T-helper 1 cell (primary cell): ENCODE data around the gene RELL1.

Source experiments
- DNase-seq, 5 donors: peaks; one replicate each; pipeline ENCODE4 v3.0.0-alpha.2; 2012 to 2020

The RELL1 gene

DNA sequence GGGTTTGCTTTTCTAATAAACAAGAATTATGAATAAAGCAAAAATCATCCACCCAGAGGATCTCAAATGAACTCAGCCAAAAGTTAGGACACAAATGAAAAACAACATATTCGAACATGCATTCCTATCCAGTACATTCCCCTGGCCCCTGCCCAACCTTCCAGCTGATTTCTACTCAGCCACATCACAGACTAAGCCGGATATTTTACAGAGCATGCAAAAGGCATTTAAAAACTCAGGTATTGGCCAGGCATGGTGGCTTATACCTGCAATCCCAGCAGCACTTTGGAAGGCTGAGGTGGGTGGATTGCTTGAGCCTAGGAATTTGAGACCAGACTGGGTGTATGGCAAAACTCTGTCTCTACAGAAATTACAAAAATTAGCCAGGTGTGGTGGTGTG is 54.6 kb downstream of the RELL1 start:
- no peak for DNase-seq

DNA sequence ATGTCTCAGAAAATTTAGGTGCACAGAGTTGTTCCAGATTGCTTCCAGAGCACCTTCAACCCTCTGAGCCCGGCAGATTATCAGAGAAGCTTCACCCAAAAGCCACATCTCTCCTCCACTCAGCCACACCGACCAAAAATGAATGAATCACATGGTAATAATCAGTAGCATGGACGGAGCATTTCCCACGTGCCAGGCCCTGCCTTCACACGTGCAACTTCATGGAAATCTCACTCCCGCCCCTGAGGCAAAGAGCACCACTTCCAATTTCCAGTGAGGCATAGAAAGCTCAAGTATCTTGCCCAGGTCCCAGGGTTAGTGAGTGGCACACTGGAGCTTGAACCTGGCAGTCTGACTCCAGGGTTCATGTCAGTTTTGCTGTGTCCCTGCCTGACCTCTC is 56.5 kb downstream of the RELL1 start:
- DNase-seq = no peak

DNA sequence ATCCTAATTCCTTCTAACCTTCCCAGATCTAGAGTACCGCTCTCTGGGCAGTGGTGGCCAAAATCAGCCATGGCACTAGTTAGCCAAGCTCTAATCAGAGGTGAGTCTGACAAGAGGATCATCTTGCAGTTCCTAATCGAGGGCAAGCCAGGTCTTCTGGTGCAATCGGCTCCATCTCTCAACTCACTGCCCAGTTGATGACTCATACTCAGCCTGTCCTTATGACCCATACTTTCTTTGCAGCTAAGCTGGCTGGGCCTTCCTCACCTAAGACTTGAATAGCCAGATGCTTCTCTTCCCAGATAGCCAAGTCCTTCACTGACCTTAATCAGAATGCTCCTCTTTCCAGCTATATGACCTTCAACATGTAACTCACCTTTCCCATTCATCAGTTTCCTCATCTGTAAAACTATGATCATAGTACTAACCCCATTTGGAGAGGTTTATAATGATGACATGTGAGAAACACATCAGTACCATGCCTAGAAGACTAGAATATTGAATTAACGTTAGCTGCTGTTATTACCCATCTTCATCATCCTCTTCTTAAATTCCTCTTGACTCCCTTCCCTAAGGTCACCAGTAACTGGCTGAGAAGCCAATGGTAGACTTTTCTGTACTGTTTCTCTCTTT is 57.1 kb downstream of the RELL1 start:
- DNase-seq = no peak

DNA sequence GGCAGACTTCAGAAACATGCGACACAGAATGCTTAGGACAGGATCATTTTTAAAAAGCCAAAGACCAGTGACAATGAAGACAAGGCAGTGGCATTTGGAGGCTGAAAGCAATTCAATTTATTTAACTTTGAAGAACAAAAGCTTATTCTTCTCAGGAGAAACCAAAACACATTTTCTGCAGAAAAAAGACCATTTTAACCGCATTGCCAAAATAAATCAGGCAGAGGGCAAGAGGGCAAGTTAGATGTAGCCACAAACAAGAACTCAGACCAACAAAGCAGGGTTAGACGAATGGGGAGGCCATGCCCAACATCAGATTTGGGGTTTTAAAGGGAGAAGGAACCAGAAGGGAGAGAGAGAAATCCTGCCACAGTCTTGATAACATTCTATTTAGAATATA is 58.9 kb downstream of the RELL1 start:
- no peak for DNase-seq

DNA sequence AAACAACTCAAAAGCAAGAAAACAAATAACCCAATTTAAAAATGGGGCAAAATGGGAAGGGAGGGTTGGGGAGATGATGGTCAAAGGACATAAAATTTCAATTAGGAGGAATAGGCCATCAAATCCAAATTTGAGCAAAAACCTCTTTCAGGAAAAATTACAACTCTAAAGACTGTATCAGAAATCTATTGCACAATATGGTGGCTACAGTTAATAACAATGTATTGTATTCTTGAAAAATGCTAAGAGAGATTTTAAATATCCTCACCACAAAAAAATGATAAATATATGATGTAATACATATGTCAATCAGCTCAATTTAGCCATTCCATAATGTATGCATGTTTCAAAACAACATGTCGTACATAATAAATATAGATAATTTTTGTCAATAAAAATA is 60.7 kb downstream of the RELL1 start:
- DNase-seq = no peak

DNA sequence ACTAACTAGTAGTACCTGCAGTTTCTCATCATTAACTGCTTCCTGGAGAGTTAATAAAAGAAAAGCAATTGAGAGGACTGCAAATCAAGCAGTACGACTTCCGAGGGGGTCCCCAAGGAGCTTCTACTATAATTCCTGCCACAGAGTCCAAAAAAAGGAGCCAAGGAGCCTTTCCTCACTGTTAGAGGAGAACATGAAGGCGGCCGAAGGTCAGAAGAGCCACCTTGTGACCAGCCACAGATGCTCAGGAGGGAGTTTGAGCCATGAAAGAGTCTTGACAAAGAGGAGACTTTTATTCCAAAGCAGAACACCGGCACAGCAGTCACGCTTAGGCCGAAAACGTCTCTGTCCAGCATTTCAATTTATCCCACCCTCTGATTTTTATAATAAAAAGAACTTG is 62.2 kb downstream of the RELL1 start:
- DNase-seq = no peak

DNA sequence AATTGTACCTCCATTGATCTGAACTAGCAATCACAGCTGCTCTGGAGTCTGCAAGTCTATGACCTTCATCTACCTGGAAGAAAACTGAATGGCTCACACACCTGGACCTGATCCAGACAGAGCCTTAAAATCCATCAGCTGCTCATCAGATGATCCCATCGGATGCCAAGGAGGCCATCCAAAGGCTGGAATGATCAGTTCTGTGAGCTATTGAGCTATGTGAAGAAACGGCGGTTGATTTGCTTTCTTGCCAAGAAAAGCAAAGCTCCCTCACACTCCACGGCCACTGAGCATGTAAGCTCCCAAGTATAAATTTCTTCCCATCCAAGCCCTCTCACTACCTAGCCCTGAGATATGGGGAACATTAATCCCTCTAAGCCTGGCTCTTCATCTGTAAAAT is 63.1 kb downstream of the RELL1 start:
- no peak for DNase-seq

DNA sequence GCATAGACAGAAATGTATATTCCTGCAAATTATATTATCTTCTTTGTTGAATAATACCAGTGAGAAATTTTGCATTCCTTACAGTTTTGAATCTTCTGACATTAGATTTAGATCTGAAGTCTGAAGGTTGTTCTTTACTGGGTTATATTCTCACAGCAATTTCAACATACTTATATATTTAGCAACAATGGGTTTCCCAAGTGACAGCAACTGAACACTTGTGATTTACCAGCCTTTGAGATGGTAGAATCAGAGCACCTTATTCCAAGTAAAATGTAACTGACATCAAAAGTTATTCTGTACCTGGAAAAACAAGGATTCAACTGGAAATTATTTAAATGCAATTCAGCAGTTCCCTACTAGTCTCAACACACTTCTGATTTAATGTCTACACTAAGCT is 66.0 kb downstream of the RELL1 start:
- no peak for DNase-seq

DNA sequence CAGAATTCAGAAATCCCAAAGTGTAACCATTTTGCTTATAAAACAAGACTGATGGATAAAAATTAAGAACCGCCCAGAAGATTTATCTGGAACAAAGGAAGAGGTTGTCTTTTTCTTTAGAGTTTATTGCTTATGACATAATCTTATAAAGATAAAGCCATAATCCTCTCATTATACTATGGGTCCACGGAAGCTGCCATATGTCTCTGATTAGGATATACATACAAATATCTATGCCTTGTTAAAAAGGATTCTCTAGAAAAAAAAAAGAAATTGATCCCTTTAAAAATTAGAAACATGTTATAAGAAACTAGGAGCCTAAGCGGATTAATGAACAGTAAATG is 70.5 kb downstream of the RELL1 start:
- no peak for DNase-seq

DNA sequence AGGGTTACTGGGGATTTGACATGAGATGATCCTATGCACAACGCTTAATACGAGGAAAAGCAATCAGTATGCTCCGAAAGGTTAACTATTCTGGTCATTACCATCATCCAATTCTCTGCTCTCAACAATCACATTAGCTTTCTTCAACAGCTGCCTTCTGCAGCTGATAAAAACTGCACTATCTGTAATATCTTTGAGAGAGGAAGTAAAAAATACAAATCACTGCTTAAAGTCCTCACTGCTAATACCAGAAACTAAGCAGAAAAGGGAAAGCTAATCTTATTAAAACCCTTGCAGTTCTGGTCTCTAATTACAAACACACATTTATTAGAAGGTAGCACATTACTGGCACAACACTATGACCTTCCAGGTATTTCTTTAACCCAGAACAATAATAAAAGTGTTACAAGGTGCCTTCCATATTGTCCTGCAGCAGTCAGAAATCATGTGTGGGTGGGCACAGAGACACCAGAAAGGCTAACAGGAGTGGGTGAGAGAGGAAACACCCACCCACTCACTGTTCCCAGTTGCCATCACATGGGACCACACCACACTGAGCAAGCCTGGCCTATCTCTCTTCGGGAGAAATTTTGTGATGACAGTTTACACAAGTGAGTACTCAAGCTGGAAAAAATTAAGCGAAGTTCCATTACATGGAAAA is 71.0 kb downstream of the RELL1 start:
- no peak for DNase-seq

DNA sequence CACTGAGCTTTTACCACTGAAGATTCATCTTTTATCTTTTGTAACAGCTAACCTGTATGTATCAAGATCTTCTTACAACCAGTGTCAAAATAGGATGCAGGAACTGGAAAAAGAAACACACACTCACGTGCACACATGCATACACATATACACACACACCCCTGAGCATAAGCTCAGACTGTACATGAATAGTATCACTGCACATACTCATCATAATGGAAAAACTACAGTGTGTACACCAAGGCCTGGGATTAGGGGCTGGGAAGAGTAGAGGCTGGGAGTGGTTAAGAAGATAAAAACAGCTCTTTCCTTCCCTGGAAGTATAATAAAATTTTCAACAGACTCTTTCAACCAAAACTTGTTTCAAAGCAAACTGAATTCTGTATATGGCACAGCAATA is 73.4 kb downstream of the RELL1 start:
- no peak for DNase-seq

DNA sequence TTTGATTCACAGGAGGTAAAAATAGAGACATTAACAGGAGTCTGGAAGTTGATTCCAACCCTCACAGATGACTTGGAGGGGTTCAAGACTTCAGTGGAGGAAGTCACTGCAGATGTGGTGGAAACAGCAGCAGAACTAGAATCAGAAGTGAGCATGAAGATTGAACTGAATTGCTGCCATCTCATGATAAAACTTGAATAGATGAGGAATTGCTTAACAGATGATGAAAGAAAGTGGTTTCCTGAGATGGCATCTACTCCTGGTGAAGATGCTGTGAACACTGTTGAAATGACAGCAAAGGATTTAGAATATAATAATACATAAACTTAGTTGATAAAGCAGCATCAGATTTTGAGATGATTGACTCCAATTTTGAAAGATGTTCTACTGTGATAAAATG is 76.5 kb downstream of the RELL1 start:
- DNase-seq = no peak

DNA sequence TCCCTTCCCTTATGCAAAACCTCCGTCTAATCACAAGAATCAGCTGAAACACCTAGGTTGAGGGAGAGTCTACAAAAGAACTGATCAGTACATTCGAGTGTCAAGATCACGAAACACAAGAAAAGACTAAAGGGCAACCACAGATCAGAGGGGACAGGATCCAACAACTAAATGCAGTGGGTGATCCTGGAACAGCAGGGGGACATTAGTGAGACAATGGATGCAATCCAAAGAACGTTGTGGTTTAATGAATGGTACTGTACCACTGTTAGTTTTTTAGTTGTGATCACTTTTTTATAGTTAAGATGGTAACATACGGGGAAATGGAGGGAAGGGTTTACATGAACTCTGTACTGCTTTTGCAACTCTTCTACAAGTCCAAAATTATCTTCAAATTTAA is 79.2 kb downstream of the RELL1 start:
- no peak for DNase-seq

DNA sequence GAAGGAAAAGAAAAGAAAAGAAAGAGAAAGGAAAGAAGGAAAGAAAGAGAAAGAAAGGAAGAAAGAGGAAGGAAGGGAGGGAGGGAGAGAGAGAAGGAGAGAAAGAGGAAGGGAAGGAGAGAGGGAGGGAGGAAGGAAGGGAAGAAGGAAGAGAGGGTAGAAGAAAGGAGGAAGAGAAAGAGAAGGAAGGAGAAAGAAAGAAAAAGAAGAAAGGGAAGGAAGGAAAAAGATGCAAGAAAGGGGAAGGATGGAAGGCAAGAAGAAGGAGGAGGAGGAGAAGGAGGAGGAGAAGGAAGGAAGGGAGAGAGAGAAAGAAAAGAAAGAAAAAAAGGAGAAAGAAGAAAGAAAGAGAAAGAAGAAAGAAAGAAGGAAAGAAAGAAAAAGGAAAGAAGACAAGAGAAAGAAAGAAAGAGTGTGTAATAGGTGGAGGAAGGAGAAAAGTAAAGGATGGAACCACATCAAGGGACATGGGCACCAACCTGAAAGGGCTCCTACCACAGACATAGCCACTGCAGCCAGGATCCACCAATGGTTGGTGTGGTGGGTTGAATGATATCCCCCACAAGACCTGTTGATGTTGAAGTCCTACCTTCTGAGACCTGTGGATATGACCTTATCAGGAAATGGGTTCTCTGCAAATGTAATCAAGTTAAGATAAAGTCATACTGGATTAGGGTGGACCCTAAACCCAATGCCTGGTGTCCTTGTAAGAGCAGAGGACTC is 80.2 kb downstream of the RELL1 start:
- DNase-seq = no peak

DNA sequence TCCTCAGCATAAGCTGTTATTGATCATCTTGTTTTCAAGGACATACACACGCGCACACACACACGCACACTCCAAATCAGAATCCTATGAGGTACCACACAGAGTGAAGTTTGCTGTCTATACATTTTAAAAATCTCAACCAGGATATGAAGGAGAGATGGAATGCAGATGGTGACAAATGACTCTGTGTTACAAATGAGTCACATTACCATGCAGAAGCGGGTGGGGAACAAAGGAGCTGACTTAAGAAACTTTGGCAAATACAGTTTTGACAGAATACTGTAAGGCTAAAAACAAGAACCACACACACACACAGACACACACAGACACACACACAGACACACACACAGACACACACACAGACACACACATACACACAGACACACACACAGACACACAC is 81.7 kb downstream of the RELL1 start:
- DNase-seq = peak in 1 of 5 donors; percentile 8

DNA sequence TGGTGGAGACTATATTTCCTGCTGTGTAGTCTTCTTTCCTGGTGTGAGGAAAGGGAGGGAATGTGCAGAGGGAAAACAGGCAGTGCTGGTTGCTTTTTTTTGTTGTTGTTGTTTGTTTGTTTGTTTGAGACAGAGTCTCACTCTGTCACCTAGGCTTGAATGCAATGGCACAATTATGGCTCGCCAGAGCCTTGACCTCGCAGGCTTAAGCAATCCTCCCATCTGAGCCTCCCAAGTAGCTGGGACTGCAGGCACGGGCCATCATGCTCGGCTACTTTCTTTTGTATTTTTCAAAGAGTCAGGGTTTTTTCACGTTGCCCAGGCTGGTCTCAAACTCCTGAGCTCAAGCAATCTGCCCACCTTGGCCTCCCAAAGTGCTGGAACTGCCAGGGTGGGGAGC is 82.5 kb downstream of the RELL1 start:
- no peak for DNase-seq

DNA sequence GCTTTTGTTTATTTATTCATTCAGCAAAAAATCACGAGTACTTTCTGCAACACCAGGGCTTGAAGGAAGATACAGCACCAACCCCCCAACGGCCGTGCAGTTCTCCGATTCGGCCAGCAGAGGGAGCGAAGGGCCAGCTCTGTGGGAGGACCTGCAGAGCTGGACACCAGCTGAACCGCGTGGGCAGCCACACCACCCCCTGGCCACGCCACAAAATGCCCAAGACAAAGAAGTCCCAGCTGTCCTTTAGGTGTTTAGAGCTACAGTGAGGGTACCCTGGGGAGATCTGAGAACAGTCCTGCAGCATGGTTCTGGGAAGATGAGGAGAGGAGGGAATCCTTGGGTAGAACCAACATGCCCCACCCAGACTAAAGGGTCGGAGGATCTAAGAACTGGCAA is 83.1 kb downstream of the RELL1 start:
- peak; percentile 40 to 69 (median 64) for DNase-seq

DNA sequence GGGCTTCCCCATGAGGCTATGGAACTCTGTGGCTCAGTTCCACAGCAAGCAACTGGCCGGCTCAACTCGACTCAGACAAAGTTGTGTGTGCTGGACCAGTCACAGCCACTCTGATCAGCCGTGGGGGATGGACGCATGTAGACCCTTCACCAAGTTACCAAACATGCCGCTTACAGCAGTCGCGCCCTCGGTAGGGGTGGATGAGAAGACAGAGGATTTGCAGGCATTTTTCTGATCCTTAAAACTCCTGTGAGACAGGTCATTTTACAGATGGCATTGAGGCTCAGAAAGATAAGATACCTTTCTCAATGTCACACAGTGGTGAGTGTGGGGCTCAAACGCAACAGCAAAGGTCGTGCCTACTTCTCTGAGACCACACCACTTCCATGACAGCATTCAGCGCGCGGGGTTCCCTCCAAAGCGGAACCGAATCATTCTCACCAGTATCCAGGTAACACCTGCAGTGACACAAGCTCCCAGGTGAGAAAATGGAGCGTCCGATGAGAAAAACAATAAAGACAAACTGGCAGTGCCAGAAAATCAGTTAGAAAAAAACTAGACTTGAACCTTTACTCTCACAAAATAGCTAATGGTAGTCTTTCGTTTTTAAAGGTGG is 83.6 kb downstream of the RELL1 start:
- no peak for DNase-seq

DNA sequence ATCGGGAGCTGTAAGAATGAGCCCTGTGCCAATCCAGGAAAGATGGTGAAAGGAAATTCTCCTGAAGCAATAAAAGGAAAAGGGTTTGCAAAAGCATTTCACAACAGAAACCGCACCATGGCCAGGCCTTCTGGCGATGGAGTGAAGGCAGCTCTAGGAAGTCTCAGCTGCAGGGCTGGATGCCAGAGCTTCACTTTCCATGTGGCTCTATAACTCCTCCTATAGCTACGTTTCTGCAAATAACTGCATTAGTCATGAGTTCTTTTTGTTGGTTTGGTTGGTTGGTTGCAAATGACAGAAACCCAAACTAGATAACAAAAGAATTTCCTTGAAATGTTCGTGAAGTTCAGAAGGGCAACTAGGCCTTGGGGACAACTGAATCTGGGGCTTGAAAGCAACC is 84.6 kb downstream of the RELL1 start:
- peak in 1 of 5 donors; percentile 65 for DNase-seq

DNA sequence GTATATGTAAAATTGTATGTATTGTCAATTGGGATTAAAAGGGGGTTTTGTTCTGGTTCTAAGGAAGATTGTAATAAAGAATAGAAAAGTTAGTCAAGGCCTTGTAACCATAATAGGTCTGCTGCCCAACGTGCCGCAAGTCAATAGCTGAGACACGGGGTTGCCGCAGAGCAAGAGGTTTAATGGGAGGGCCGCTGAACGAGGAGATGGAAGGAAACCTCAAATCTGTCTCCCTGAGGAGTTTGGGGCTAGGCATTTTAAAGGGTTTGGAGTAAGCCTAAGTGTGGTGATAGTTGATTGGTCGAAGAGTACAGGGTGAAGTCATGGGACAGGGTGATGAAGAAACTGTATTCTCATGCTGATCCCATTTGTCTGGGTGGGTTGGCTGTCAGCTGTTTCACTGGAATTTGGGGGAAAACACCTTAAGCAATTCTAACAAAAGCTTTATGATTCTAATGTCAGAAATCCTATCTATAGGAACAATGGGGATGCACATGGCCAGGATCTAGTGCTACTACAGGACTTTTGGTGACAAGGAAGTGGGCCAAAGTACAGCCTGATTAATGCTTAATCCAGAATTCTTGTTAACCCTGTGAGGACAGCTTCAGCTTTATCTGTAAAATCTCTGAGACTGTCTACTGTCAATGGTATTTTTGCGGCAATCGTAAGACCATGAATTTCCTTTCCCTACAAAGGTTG is 86.9 kb downstream of the RELL1 start:
- DNase-seq = no peak

DNA sequence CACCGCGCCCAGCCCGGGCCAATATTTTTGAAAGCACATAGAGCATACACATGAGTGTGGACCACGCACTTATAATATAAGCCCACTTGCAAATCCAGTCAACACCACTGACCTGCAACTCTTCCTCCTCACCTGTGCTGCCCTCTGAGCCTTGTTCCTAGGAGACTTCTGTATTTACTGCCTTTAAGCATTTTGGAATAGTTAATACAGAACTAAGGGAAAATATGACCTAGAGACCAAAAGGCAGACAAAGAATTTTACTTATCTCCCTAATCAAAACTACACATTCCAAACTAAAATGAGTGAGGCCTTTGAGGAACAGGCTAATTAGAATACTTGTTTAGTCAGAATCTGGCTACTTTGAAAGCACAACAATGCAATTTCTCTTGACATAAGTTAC is 89.1 kb downstream of the RELL1 start:
- DNase-seq = no peak

DNA sequence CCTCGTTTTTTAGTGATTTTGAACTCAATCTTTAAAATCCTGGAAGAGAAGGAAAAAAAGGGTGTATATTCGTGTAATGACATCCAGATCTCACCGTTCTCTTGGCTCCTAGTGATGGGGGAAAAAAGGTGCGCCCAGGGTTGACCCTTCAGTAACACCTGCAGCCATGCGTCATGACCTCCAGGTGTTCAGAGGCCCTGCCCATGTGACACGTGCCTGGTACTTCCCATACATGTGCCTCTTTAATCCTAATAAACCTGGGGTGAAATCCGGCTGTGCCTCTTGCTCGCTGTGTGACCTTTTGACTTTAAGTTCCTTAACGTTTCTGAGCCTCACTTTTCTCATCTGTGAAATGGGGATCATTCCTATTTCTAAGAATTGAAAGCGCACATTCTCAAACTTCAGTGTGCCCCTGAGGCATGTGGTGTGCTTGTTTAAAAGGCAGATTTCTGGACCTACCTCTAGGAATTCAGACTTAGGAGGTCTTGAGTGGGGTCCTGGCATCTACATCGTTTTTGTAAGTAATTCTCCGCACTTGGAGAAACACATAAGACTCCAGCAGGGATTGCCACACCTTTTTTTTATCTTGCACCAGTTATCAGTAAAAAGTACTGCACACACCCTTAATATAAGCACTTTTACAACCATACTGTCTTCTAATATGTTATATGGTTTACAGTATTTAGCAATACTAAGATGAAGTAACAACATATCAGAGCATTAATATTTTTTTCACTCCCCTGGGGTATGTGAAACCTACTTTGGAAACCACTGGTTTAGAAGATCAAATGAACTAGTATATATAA is 90.1 kb downstream of the RELL1 start:
- no peak for DNase-seq

DNA sequence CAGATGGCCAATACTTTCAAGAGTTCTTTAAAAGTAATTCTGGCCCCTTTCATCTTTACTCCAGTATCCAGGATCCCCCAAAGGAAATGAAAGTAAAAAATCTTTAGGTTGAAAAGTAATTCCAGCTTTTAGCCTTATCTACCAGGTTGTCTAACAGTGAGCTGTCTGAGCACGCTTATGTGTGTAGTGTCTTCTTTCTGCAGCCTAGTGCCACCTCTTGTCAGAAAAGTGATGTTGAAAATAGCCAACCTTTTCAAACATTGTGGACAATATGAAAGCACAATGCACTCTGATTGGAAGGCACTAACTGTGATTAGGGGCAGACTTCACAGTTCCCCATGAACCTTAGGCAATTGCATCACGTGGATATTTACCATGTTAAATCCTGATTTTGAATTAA is 92.1 kb downstream of the RELL1 start:
- no peak for DNase-seq
